HL-60 (cell line): ENCODE measurements around the gene CBX5.

ENCODE experiments used
- DNase-seq, 2 experiments: peaks; one replicate each; pipeline ENCODE4 v3.0.0-alpha.2; 2010 to 2020; ENCODE audit warnings: low read depth in 1 of 2, low spot score in 1 of 2
- H3K27ac ChIP-seq: fragments of 250-450 bp; sonication (Bioruptor Pico); replicated peaks from 2 replicates; pipeline ENCODE4 v1.5.1; 2020; ENCODE audit warnings: mild to moderate bottlenecking, moderate library complexity
- H3K27me3 ChIP-seq: fragments of 250-450 bp; sonication (Bioruptor Pico); 2 replicates; pipeline ENCODE4 v1.5.1; 2021; ENCODE audit warnings: mild to moderate bottlenecking, moderate library complexity; ENCODE audit not compliant: insufficient read depth, poor library complexity, severe bottlenecking
- H3K4me3 ChIP-seq: replicated peaks from 2 replicates; pipeline ENCODE4 v1.5.1; 2011; ENCODE audit warnings: mild to moderate bottlenecking, control low read depth, low read length; ENCODE audit not compliant: insufficient read depth
- CTCF ChIP-seq: IDR thresholded peaks from one replicate; pipeline ENCODE4 v1.5.1; 2011; ENCODE audit warnings: low read length, control low read depth, inconsistent platforms; ENCODE audit not compliant: insufficient read depth
- GABPA ChIP-seq: IDR thresholded peaks from 2 replicates; pipeline ENCODE4 v1.6.1; 2012; ENCODE audit warnings: low read depth
- POLR2AphosphoS5 ChIP-seq: IDR thresholded peaks from 2 replicates; pipeline ENCODE4 v1.6.1; 2012; ENCODE audit warnings: low read depth
- REST ChIP-seq: IDR thresholded peaks from 2 replicates; pipeline ENCODE4 v1.6.1; 2012; ENCODE audit warnings: low read depth; ENCODE audit not compliant: insufficient replicate concordance
- SPI1 ChIP-seq: IDR thresholded peaks from 2 replicates; pipeline ENCODE4 v1.6.1; 2012; ENCODE audit warnings: low read depth, mild to moderate bottlenecking, borderline replicate concordance

Gene CBX5

GRCh38 chr12:54299515-54300224, 19.7 kb upstream of the CBX5 start:
- peak overlapping the region; percentile 91 for H3K27ac ChIP-seq
- no peaks in the 10 kb centered on the region for H3K27me3 ChIP-seq
- DNase-seq, result no peak
- H3K4me3 ChIP-seq, result peak overlapping the region; percentile 71
- TF ChIP-seq REST (no peak), GABPA (no peak), CTCF (no peak), POLR2AphosphoS5 (no peak), SPI1 (no peak)

GRCh38 chr12:54298904-54299303, 19.0 kb upstream of the CBX5 start:
- TF ChIP-seq CTCF (no peak), GABPA (no peak), SPI1 (no peak), REST (no peak), POLR2AphosphoS5 (no peak)
- DNase-seq, result no peak
- H3K27me3 ChIP-seq, result no peaks in the 10 kb centered on the region
- peak overlapping the region; percentile 91 for H3K27ac ChIP-seq
- peak overlapping the region; percentile 71 for H3K4me3 ChIP-seq

GRCh38 chr12:54296393-54297099, 16.6 kb upstream of the CBX5 start:
- Histone ChIP-seq H3K27ac (peak overlapping the region; percentile 91), H3K27me3 (no peaks in the 10 kb centered on the region), H3K4me3 (peak overlapping the region; percentile 33)
- TF ChIP-seq CTCF (no peak), POLR2AphosphoS5 (peak; percentile 24; the same call in 1 of the 2 replicates), SPI1 (no peak), GABPA (no peak), REST (no peak)
- DNase-seq, result peak in 1 of 2 experiments; percentile 77
